NCI-H1436 treated with DMSO at 0.1 percent for 48 hours (cell line): ENCODE data around the gene RMDN3.

ENCODE experiments used
- DNase-seq: peaks from one replicate; lab custom pipeline; 2025; lab: John Stamatoyannopoulos, UW

RMDN3 gene

GRCh38 chr15:40693904-40694687, 61.0 kb downstream of the RMDN3 start:
- DNase-seq: no peak

GRCh38 chr15:40691737-40692136, 63.3 kb downstream of the RMDN3 start:
- no peak for DNase-seq

GRCh38 chr15:40688932-40689799, 65.9 kb downstream of the RMDN3 start:
- no peak for DNase-seq
